NCI-H1105 (cell line): ENCODE measurements around the gene CYP19A1.
"Not testable (repeated sequence)": the region's sequence is repeated elsewhere in the genome, so short reads cannot be mapped to it uniquely, and the experiment has no call there.

ENCODE experiments used
- DNase-seq: peaks from one replicate; lab custom pipeline; 2025; lab: John Stamatoyannopoulos, UW

The CYP19A1 gene

DNA sequence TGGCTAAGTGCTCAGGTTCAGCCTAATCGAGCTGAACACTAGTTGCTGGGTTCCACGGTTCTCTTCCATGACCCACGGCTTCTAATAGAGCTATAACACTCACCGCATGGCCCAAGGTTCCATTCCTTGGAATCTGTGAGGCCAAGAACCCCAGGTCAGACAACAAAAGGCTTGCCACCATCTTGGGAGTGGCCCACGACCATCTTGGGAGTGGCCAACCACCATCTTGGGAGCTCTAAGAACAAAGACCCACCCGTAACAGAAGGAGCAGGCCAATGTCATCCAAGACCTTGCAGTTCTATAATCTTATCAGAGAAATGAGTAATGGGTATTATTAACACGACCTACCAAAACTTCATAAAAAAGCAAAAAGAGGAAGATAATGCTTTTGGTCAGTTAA, 77.3 kb downstream of the CYP19A1 start:
- not testable (repeated sequence) for DNase-seq

DNA sequence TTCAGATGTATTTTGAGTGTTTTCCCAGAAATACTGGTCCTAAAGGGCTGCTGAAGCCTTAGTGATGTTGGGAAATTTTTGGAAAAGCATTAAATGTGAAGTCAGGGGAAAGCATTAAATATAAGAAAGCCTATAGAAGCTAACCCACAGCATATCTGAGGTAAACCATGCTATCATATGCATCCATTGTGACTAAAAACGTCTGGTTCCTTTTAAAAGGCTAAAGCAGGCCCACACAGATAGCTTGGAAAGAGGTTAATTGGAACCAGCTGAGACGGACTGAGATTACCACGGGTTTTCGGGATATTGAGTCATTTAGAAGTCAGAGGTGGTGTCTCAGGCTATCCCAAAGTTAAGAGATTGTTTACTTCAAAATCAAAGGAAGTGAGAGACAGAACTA, 78.2 kb downstream of the CYP19A1 start:
- no peak for DNase-seq

DNA sequence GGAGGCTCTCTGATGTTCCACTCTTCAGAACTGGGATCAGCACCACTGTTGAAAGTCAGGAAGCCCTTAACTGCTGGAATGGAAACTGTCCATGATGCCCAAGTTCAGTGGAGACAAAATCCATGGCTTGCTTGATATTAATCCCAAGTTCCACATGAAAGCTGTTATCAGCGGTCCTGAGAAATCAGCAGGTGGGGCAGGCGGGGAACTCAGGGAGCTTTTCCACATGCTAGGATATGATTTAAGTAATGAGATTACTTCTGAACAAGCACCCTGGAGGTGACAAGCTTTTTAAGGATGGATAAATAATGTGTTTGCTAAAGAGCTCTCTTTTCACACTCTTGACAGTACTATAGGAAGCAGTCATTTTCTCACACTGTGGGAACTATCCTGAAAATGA, 82.9 kb downstream of the CYP19A1 start:
- no peak for DNase-seq

GRCh38 chr15:51253366-51253765, 85.0 kb downstream of the CYP19A1 start:
- no peak for DNase-seq

DNA sequence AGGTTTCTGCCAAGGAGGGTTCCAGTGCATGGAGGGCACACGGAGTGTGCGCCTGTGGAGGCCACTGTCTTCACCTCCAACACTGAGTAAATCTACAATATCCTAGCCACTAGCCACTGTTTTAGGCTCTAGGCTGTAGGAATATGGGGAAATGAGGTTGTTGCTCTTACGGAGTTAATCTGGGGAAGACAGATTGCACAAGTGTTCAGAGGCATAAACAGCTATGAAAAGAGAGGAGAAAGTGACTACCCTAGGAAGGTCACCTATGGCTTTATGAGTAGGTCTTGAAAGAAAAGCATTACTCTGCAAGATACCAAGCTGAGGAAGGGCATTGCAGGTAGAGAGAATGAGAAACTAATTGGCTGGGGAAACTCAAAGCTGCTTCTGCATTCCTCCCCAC, 85.7 kb downstream of the CYP19A1 start:
- no peak for DNase-seq

GRCh38 chr15:51251556-51251955, 86.8 kb downstream of the CYP19A1 start:
- DNase-seq, result no peak

DNA sequence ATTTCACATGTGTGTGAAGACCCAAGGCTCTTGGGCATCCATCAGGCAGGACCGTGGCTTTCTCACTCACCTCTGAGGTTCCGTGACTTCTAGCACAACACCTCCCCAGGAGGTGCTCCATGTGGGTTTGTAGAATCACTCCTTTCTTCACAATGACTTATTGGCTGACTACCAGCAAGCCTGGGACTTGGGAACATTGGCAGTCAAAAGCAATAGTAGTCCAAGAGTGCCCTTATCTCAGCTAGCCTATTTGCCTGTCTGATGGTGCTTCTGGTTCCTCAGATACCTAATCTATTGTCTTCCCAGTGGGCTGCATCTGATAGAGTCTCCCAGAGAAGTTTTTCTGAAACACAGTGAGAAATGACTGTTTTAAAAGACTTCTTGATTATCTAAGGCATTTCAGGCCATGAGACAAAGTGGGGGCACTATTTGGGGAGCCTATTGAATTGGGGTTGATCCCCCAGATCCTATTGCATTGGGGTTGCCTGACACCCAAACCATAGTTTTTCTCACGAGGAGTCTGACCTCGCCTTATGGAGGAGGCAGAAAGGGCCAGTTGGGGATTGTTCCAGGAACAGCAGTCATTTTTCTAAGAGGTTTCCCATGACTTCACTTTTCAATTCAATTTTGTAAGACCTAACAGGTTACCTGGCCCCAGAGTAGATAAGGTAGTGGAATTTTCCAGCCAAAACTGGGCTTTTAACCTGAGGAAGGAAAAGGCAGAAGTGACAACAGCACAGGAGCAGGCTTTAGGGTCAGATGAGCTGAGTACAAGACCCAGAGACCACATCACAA, 88.0 kb downstream of the CYP19A1 start:
- DNase-seq, result no peak

DNA sequence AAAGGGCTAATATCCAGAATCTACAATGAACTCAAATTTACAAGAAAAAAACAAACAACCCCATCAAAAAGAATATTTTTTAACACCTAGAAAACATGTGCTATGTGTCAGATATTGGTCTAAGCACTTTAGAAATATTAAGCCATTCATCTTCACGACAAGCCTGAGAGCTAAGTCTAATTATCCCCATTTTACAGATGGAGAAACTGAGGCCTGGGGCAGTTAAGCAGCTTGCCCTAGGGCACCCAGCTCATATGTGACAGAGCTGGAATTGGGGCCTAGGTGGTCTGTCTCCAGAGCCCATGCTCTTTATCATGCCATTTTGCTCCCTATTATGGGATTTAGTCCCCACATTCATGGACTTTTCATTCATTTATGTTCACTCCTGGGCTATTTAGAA, 92.8 kb downstream of the CYP19A1 start:
- DNase-seq, result no peak

DNA sequence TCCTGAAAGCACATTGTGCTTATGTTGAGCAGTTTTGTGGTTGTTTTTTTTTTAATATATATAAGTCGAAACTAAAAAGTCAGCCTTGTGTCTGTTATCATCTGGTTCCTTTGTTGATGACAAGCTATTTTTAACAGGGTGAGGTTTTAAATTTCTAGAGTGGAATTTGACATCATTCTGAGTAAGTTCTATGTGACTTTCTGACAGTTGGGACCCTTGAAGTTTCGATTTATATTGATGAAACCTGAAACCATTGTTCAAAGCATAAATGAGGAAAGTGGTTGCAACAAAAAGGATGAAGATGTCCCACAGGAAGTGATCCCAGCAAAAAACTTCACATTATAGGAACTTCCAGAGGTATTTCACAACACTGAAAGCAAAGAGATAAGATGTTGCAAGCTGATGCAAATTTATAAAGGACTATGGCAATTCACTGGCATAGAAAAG, 94.0 kb downstream of the CYP19A1 start:
- no peak for DNase-seq

- no peak for DNase-seq
Measured at GRCh38 chr15:51243774-51244173, 94.6 kb downstream of the CYP19A1 start.

- no peak for DNase-seq
Measured at GRCh38 chr15:51240066-51240465, 98.3 kb downstream of the CYP19A1 start.

DNA sequence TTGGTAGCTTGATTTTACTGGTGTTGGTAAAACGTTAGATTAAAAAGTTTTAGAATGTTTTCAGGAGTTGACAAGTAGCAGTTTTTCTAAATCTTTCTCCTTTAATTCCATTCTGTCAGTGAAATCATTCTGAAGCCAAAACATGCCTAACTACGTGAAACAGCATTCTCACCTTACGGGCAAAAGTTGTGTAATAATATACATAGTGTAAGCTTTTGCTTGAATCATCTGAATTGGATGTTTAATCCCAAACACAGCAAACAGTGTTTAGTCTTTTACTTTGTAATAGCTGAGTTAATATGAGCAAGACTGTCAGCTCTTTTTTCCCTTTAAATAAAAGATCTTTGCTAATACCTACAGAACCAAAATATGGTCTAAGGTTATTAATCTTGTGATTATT, 100.6 kb downstream of the CYP19A1 start:
- DNase-seq, result no peak

DNA sequence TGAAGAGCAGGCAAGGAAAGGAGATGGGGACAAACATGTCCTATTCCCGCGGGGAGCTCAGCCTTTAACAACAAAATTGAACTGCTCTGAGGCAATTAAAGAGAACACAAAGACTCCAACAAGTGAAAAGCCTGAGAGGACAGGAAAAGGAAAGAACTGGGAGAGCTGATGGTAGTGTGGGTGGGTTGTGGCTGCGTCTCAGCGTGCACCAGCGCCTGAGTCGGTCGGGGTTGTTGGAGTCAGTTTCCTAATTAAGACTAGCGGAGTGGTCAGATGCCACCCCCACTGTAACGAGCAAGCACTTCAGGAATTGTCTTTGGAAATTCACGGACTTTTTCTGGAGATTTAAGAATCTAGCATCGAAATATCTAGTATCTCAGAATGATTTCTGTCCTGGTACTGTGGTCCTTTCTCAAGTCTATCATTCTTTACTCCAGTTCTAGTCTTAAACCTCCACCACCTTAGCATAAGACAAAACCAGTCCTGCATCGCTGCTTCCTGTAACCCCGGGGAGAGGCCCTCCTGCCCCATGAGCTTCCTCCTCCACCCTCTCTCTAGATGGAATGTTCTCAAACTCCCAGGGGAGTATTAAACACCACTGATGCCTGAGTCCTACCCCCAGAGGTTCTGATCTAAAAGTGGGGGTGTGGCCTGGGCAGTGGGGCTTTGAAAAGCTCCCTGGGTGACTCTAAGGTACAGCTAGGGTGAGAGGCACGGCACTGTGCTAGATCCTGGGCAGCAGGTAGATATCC, 104.0 kb downstream of the CYP19A1 start:
- no peak for DNase-seq

GRCh38 chr15:51232581-51232980, 105.8 kb downstream of the CYP19A1 start:
- DNase-seq, result no peak

DNA sequence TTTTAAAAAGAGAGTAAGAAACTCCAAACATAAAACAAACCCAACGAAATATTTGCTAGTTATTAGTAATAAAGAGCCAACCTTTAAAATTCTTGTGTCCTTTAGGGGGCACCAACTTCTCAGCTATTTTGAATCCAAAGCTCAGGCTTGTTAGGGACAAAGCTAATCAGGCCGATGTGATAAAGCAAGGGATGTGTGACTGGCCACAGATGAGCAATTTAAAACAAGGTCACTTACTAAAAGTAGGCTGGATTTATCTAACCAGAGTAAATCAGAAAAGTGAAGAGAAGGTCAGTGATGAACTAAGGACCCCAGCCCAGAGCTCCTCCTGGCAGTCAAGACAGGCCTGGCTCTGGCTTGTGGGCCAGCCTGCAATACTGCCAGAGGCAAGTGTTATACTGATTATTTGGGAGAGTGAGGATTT, 108.5 kb downstream of the CYP19A1 start:
- no peak for DNase-seq

GRCh38 chr15:51227940-51228732, 110.3 kb downstream of the CYP19A1 start:
- no peak for DNase-seq

DNA sequence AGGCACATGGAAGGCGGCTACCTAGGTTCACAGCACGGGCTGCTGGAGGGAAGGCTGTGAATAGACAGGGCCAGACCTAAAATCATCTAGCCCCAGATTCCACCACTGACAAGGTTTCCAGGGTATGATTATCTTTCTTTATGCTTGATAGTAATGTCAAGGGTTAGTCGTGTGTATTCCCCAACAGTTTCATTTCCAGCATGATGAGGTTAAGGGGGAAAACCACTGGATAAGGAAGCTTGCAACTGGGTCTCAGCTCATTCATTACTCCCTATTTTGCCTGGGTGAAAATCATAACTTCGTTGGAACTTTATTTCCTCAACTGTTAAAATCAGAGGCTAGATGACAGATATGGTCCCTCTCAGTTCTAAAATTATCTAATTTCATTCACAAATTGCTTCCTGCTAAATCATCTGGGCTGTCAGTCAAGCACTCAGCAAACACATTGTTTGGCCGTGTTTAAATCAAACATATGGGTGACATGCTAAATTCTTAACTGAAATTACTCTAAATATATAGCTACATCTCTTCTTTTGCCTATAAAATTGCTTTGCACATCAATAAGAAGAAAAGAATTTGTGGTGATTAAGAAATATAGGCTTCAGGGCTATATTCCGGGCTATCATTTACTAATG, 111.7 kb downstream of the CYP19A1 start:
- DNase-seq, result no peak

- no peak for DNase-seq
Measured at GRCh38 chr15:51224428-51224827, 114.0 kb downstream of the CYP19A1 start.

DNA sequence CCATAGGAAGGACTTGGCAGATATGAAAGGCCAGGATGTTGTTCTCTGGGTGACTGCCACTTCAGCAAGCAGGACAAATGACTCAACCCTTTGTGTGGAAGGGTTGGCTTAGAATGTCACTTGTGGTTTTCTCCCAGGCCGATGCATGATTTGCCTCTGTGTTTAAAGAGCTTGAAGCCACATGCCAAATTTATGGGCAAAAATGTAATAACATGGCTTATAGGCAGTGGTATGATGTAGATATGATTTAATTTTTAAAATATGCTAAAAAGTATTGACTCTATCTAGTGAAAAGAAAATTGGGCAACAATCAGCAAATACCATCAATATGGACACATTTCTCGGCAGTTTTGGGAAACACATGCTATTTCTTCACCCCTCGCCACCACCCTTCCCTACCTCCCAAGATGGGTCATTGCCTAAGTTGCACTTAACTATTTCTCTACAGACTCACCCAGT, 114.6 kb downstream of the CYP19A1 start:
- DNase-seq, result no peak

GRCh38 chr15:51218299-51218938, 120.0 kb downstream of the CYP19A1 start:
- DNase-seq, result no peak

DNA sequence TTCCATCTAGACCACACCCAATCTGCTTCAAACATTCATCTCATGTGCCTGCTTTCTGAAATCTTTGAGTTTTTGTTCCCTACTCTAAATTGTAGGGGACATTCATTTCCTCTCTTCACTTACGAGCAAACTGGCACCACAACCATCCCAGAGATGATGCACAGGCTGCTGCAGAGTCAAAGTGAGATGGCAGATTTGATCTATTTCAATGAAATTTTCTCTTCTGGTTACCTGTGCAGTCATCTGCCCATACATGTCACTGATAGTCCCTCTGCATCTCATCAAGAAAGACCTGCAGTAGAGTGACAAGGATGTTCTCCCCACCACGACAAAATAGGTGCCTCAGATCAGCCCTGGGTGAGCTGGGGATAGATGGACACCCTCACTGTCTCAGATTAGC, 125.5 kb downstream of the CYP19A1 start:
- DNase-seq, result no peak
